KMS-11 (cell line): ENCODE data around the gene DDC.
"Not testable (repeated sequence)": the region's sequence is repeated elsewhere in the genome, so short reads cannot be mapped to it uniquely, and the experiment has no call there.

Source experiments
- H2AFZ ChIP-seq: fragments of 200-600 bp; sonication (generic); 2 replicates; pipeline ENCODE4 v1.6.1; 2016; ENCODE audit warnings: antibody characterized with exemption, mixed run types, low read depth
- H3K27ac ChIP-seq: fragments of 200-600 bp; sonication (generic); 2 replicates; pipeline ENCODE4 v1.6.1; 2016; ENCODE audit warnings: mild to moderate bottlenecking, mixed run types
- H3K27me3 ChIP-seq: fragments of 200-600 bp; sonication (generic); 2 replicates; pipeline ENCODE4 v1.6.1; 2017; ENCODE audit warnings: mild to moderate bottlenecking, low read depth, mixed run types, moderate library complexity; ENCODE audit not compliant: insufficient read depth
- H3K36me3 ChIP-seq: fragments of 200-600 bp; sonication (generic); 2 replicates; pipeline ENCODE4 v1.6.1; 2017; ENCODE audit warnings: mild to moderate bottlenecking, mixed run types; ENCODE audit not compliant: insufficient read depth
- H3K4me1 ChIP-seq: fragments of 200-600 bp; sonication (generic); 2 replicates; pipeline ENCODE4 v1.6.1; 2016; ENCODE audit warnings: mild to moderate bottlenecking, low read depth, mixed run types; ENCODE audit not compliant: poor library complexity, severe bottlenecking
- H3K4me2 ChIP-seq: fragments of 200-600 bp; sonication (generic); 2 replicates; pipeline ENCODE4 v1.7.0; 2016; ENCODE audit warnings: mild to moderate bottlenecking, mixed run types
- H3K4me3 ChIP-seq: fragments of 200-600 bp; sonication (generic); IDR thresholded peaks from 2 replicates; pipeline ENCODE4 v1.6.1; 2017; ENCODE audit warnings: low read depth, low read length, mixed read lengths; ENCODE audit not compliant: insufficient read depth
- H3K79me2 ChIP-seq: fragments of 200-600 bp; sonication (generic); 2 replicates; pipeline ENCODE4 v1.6.1; 2016; ENCODE audit warnings: low read depth, mixed run types; ENCODE audit not compliant: insufficient read depth
- H3K9ac ChIP-seq: fragments of 200-600 bp; sonication (generic); 2 replicates; pipeline ENCODE4 v1.6.1; 2016; ENCODE audit warnings: mild to moderate bottlenecking, mixed run types
- H4K20me1 ChIP-seq: fragments of 200-600 bp; sonication (generic); 2 replicates; pipeline ENCODE4 v1.6.1; 2016; ENCODE audit warnings: mild to moderate bottlenecking, mixed run types; ENCODE audit not compliant: insufficient read depth
- CTCF ChIP-seq: fragments of 200-600 bp; sonication (generic); conservative IDR thresholded peaks from 2 replicates; pipeline ENCODE4 v1.6.1; 2017; ENCODE audit warnings: low read depth, mild to moderate bottlenecking, antibody characterized with exemption, low read length, moderate library complexity, mixed read lengths

The DDC gene

GRCh38 chr7:50580057-50580456 is 14.9 kb upstream of the DDC start:
- no peak overlapping the region for H3K4me3 ChIP-seq
- no peak overlapping the region for H2AFZ ChIP-seq
- no peak overlapping the region for H3K9ac ChIP-seq
- no peaks in the 10 kb centered on the region for H3K27me3 ChIP-seq
- no peaks in the 10 kb centered on the region for H4K20me1 ChIP-seq
- H3K79me2 ChIP-seq: no peaks in the 10 kb centered on the region
- peaks cover 13% of the 10 kb centered on the region for H3K4me1 ChIP-seq
- TF ChIP-seq CTCF: no peak
- no peaks in the 10 kb centered on the region for H3K36me3 ChIP-seq
- no peak overlapping the region for H3K27ac ChIP-seq
- H3K4me2 ChIP-seq: no peak overlapping the region

DNA sequence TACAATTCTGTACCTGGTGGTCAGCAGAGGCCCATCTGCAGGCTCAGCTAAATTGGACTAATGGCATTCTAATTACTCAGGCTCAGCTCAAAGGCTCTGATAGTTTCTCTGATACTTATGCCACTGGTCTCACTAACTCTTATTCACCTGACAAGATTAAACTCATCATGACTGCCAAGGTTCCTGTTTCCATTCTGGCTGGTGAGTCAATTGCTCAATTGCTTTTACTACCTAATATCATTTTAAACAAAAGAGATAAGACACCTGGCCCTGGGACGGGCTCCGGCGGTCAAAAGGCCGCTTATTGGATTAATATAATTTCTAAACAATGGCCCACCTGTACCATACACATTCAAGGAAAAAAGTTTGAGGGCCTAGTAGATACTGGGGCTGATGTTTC is 12.9 kb upstream of the DDC start:
- H3K4me3 ChIP-seq, H3K27ac ChIP-seq, H3K9ac ChIP-seq, H3K27me3 ChIP-seq, H3K4me2 ChIP-seq, H3K36me3 ChIP-seq, H3K79me2 ChIP-seq, H3K4me1 ChIP-seq, H2AFZ ChIP-seq, H4K20me1 ChIP-seq: not testable (repeated sequence)

GRCh38 chr7:50577569-50577968 is 12.4 kb upstream of the DDC start:
- no peak overlapping the region for H3K4me3 ChIP-seq
- no peaks in the 10 kb centered on the region for H4K20me1 ChIP-seq
- no peaks in the 10 kb centered on the region for H3K4me1 ChIP-seq
- no peak overlapping the region for H3K4me2 ChIP-seq
- H3K36me3 ChIP-seq: no peaks in the 10 kb centered on the region
- H3K27me3 ChIP-seq: no peaks in the 10 kb centered on the region
- no peak overlapping the region for H2AFZ ChIP-seq
- no peak overlapping the region for H3K9ac ChIP-seq
- no peak for TF ChIP-seq CTCF
- no peak overlapping the region for H3K27ac ChIP-seq
- H3K79me2 ChIP-seq: no peaks in the 10 kb centered on the region

- not testable (repeated sequence) for H3K27me3 ChIP-seq, H3K79me2 ChIP-seq, H3K36me3 ChIP-seq, H2AFZ ChIP-seq, H3K4me3 ChIP-seq, H3K4me1 ChIP-seq, H3K9ac ChIP-seq, H3K27ac ChIP-seq, H3K4me2 ChIP-seq, H4K20me1 ChIP-seq
Measured at GRCh38 chr7:50576388-50576787, 11.2 kb upstream of the DDC start.

DNA sequence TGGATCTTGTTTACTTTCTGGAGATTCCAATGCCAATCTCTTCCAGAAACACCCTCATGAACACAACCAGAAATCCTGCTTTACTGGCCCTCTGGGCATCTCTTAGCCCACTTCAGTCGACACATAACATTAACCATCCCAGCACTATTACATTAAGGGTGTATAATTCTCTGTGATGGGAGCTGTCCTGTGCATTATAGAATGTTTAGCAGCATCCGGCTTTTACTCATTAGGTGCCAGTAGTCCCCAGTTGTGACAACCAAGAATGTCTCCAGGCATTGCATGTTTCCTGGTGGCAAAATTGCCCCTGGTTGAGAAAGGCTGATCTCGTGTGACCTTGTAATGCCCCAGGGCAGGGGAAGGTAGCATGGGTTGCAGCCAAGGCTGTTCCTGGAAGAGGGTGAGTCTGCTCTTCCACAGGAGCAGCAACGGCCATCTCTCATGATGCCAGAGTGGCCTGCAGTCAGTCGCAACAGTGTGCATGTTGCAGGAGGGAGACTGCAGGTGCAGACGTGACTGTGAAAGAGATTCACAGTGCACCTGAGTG is 2.6 kb upstream of the DDC start:
- H4K20me1 ChIP-seq: no peaks in the 10 kb centered on the region
- no peak overlapping the region for H3K4me2 ChIP-seq
- no peaks in the 10 kb centered on the region for H3K4me1 ChIP-seq
- no peaks in the 10 kb centered on the region for H3K27me3 ChIP-seq
- H3K79me2 ChIP-seq: no peaks in the 10 kb centered on the region
- H2AFZ ChIP-seq: no peak overlapping the region
- no peak overlapping the region for H3K27ac ChIP-seq
- H3K9ac ChIP-seq: no peak overlapping the region
- H3K36me3 ChIP-seq: no peaks in the 10 kb centered on the region
- no peak overlapping the region for H3K4me3 ChIP-seq
- no peak for TF ChIP-seq CTCF
